ENCODE results near the gene NT5C1B.
A peak's percentile ranks its signal among the peaks of the same experiment; 100 is the strongest.

Gene NT5C1B

GRCh38 chr2:18551169-18551568 is 38.2 kb downstream of the NT5C1B start:
- DNase-seq (ENCODE audit: low spot score), result no peak

GRCh38 chr2:18550433-18550832 is 38.9 kb downstream of the NT5C1B start:
- DNase-seq (ENCODE audit: low spot score), result no peak

DNA sequence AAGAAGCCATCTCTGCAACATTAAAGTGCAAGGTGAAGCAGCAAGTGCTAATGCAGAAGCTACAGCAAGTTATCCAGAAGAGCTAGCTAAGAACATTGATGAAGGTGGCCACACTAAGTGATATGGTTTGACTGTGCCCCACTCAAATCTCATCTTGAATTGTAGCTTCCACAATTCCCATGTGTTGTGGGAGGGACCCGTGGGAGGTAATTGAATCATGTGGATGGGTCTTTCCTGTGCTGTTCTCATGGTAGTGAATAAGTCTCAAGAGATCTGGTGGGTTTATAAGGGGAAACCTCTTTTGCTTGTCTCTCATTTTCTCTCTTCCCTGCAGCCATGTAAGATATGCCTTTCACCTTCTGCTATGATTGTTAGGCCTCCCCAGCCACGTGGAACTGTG is 40.3 kb downstream of the NT5C1B start:
- DNase-seq (ENCODE audit: low spot score), result no peak

DNA sequence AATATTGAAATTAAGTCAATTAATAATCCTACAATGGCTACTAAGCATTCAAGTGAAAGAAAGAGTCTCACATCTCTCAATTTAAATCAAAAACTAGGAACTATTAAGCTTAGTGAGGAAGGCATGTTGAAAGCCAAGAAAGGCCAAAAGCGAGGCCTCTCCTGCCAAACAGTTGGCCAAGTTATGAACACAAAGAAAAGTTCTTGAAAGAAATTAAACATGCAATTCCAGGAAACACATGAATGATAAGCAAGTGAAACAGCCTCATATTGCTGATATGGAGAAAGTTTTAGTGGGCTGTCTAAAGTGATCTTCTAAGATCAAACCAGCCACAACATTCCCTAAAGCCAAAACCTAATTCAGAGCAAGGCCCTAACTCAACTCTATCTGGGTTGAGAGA is 40.7 kb downstream of the NT5C1B start:
- DNase-seq (ENCODE audit: low spot score), result no peak

- DNase-seq (ENCODE audit: low spot score), result no peak
These were observed 42.8 kb downstream of the NT5C1B start for GRCh38 chr2:18546567-18546966.

- DNase-seq (ENCODE audit: low spot score), result no peak
These were observed 44.0 kb downstream of the NT5C1B start for GRCh38 chr2:18545384-18545783.

- DNase-seq (ENCODE audit: low spot score), result no peak
These were observed 45.2 kb downstream of the NT5C1B start for GRCh38 chr2:18544171-18544570.

GRCh38 chr2:18540872-18541271 is 48.5 kb downstream of the NT5C1B start:
- no peak for DNase-seq (ENCODE audit: low spot score)

DNA sequence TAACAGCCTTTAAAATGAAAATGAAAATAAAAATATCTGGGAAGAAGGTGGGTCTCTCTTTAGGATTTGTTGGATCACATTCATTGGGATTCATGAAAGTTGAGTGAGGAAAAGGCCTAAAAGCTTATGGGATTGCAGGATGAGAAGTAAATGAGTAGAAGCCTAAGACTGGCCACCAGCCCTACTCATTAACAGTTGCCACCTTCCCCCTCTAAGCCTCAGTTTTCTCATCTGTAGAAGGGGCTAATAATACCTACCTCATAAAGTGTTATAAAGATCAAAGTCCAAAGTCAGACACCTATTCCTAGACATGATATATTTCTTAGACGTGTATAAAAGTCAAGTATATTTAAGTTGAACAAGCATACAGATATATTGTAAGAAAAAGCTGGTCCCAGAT is 52.7 kb downstream of the NT5C1B start:
- no peak for DNase-seq (ENCODE audit: low spot score)

- DNase-seq (ENCODE audit: low spot score), result no peak
These were observed 53.3 kb downstream of the NT5C1B start for GRCh38 chr2:18536100-18536499.

GRCh38 chr2:18531194-18531593 is 58.2 kb downstream of the NT5C1B start:
- no peak for DNase-seq (ENCODE audit: low spot score)

GRCh38 chr2:18527822-18528221 is 61.5 kb downstream of the NT5C1B start:
- no peak for DNase-seq (ENCODE audit: low spot score)

DNA sequence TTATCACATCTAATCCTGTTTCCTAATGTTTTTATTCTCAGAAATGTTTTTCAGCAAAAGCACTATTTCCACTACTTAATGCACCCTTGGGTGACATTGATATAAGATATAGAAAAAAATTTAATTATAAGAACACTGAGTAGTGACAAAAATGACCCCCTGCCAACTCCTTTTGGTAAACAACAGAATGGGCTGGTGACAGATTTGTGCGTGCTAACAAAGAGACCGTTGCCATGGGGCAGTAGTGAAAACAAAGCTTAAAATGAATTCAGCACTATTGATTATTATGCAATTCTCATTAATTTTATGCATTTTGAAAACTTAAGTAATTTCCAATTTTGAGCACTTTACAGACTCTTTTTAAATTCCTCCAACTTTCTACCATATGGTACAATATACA is 62.0 kb downstream of the NT5C1B start:
- no peak for DNase-seq (ENCODE audit: low spot score)

DNA sequence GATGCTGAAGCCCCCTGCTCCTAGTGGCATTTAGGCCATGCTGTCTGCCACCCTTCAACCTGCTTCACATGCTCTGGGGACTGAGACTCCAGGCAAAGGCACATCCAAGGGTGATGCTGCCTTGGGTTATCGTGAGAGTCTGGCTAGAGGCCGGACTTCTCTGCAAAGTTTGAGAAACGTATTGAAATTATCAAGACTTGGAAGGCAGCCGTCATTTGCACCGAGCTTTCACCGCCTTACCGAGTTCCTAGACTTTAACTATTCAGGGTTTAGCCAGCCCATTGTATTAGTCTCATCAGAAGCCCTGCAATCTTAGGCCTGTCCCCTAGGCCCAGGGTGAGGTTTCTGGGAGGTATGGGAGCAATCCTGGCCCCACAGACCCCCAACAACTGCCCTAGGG is 62.9 kb downstream of the NT5C1B start:
- no peak for DNase-seq (ENCODE audit: low spot score)

DNA sequence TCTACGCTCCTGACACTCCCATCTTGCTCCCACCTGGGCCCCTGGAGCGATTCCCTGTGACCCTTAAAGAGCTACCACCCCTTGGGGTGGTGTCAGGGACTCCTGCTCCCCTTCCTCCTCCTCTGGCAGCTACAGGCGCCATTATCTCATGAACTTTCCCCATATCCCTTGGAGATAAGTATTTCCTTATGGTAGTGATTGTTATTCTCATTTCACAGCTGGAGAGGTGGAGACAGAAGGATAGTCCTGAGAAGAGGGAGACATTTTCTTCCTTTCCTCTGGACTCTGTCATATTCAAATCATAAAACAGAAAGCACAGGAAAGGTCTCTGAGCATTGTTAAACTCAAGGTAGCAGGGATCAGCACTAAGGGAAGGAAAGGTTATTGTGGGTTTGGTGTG is 63.5 kb downstream of the NT5C1B start:
- no peak for DNase-seq (ENCODE audit: low spot score)

DNA sequence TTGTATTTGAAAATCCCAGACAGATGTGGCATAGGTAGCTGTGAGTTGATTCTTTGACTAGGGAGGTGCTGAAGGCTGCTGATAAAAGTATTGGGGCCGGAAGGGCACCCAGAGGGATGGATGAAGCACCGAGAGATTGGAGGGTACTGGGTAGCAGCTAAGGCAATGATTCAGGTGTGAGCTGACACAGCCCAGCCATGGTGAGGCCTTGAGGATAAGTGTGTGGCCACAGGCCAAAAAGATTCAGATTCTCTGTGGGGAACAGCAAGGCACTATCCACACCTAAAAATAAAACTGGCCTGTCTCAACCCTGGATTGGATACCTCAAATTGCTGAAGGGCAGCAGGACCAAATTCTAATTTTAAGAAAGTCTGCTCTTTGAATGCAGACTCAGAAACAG is 64.1 kb downstream of the NT5C1B start:
- no peak for DNase-seq (ENCODE audit: low spot score)

GRCh38 chr2:18522484-18523146 is 66.8 kb downstream of the NT5C1B start:
- DNase-seq (ENCODE audit: low spot score), result no peak

- peak; percentile 66 for DNase-seq (ENCODE audit: low spot score)
These were observed 68.6 kb downstream of the NT5C1B start for GRCh38 chr2:18520451-18521425.

DNA sequence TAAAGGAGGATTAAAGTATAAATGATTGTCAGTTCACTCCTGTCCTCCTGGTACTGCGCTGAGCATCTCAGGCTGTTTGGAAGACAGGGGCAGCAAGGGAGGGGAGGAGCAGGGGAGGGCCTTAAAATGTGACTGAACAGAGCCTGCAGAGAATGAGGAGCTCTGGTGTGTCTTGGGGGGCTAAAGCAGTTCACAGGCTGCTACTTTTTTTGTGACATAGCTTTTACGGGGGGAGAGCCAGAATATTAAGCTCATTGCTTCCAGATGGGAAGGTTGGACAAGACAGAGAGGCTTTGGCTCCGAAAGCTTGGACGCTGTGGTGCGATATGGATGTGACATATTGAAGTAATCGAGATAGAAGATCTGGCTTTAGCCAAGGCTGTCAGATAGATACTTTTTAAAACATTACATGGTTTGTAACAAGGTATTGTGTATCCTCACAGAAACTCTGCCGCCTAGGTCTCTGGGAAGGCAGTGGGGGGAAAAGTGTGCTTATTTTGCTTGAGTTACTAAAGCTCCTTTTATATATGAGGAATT is 69.4 kb downstream of the NT5C1B start:
- DNase-seq (ENCODE audit: low spot score), result no peak

- no peak for DNase-seq (ENCODE audit: low spot score)
These were observed 71.0 kb downstream of the NT5C1B start for GRCh38 chr2:18518116-18519111.

- DNase-seq (ENCODE audit: low spot score), result no peak
These were observed 72.0 kb downstream of the NT5C1B start for GRCh38 chr2:18517386-18517785.

GRCh38 chr2:18516112-18516511 is 73.3 kb downstream of the NT5C1B start:
- DNase-seq (ENCODE audit: low spot score), result no peak

Data from LoVo (cell line).